ENCODE measurements around the gene LFNG. TPM values are rescaled to one million over a fixed set of nuclear protein-coding genes. Genes with fewer than 3 reads are reported as not detected.

The LFNG gene
- total RNA-seq, 1 donor from 2014 or later = 20.1 TPM

GRCh38 chr7:2576742-2577491 is 57.3 kb downstream of the LFNG start:
- no peak for DNase-seq (ENCODE audit: low spot score)
- intact Hi-C loops (cut with DNase I) = no loop called here
- no peak for ATAC-seq

Small RNAs within 50 kb of the gene (microRNA-seq; reads per million reads assigned to microRNA genes)
- not detected for gene MIR4648

Other genes with a start within 250 kb of the LFNG start
- 25.9 TPM for gene SNX8, start 205.3 kb upstream of the LFNG start, total RNA-seq
- 93.6 TPM for gene EIF3B, start 164.9 kb upstream of the LFNG start, total RNA-seq
- gene CHST12, start 116.2 kb upstream of the LFNG start, total RNA-seq = 30.7 TPM
- gene GRIFIN, start 43.4 kb upstream of the LFNG start, total RNA-seq = not detected
- 22.0 TPM for gene BRAT1, start 35.8 kb downstream of the LFNG start, total RNA-seq
- 21.4 TPM for gene IQCE, start 39.2 kb downstream of the LFNG start, total RNA-seq
- 38.6 TPM for gene TTYH3, start 112.2 kb downstream of the LFNG start, total RNA-seq
- 0.31 TPM for gene AMZ1, start 168.4 kb downstream of the LFNG start, total RNA-seq

Data from sciatic nerve (tissue), 2 donors.